PC-3 (cell line): ENCODE results near the gene RASAL2. TPM values are rescaled to one million over a fixed set of nuclear protein-coding genes. Genes with fewer than 3 reads are reported as not detected.

Source experiments
- ATAC-seq: fragments of 200-7000 bp; cut with Tn5 transposase; 2 replicates; pipeline ENCODE4 v1.9.1; 2020; ENCODE audit warnings: mild to moderate bottlenecking, moderate library complexity
- BruUV-seq: library from RNA; stranded (reverse); fragments of 400-500 nt; replicated peaks from 2 replicates; lab custom pipeline; 2021; lab: Mats Ljungman, UMichigan
- CTCF ChIA-PET: fragments of 300-600 bp; sonication (Branson Sonifier 250); formaldehyde crosslinking; loops from one replicate; lab custom pipeline; 2022; ENCODE audit warnings: antibody characterized with exemption; lab: Charles Lee
- POLR2A ChIA-PET: fragments of 300-600 bp; sonication (Branson Sonifier 250); formaldehyde crosslinking; loops from one replicate; lab custom pipeline; 2022; ENCODE audit warnings: antibody characterized with exemption; ENCODE audit not compliant: unreplicated experiment; lab: Charles Lee
- DNase-seq: peaks from one replicate; pipeline ENCODE4 v3.0.0-alpha.2; 2015
- H2AFZ ChIP-seq: fragments of 300-600 bp; sonication (generic); 2 replicates; pipeline ENCODE4 v1.6.0; 2016; ENCODE audit warnings: antibody characterized with exemption, low read length
- H3F3A ChIP-seq: fragments of 300-600 bp; sonication (generic); one replicate; pipeline ENCODE4 v1.6.0; 2017; ENCODE audit warnings: antibody characterized with exemption, low read length, control low read depth, mild to moderate bottlenecking; ENCODE audit not compliant: unreplicated experiment
- H3K27ac ChIP-seq: fragments of 300-600 bp; sonication (generic); 2 replicates; pipeline ENCODE4 v1.5.1; 2016; ENCODE audit warnings: mild to moderate bottlenecking, low read length
- H3K27me3 ChIP-seq: fragments of 300-600 bp; sonication (generic); 2 replicates; pipeline ENCODE4 v1.6.1; 2016; ENCODE audit warnings: low read length, mixed read lengths
- H3K36me3 ChIP-seq: fragments of 300-600 bp; sonication (generic); 2 replicates; pipeline ENCODE4 v1.6.1; 2016; ENCODE audit warnings: low read depth, mixed run types, low read length, mixed read lengths
- H3K4me1 ChIP-seq: fragments of 300-600 bp; sonication (generic); 2 replicates; pipeline ENCODE4 v1.5.1; 2016; ENCODE audit warnings: low read length; ENCODE audit not compliant: insufficient read depth
- H3K4me2 ChIP-seq: fragments of 300-600 bp; sonication (generic); 2 replicates; pipeline ENCODE4 v1.6.0; 2016; ENCODE audit warnings: low read length
- H3K4me3 ChIP-seq: fragments of 300-600 bp; sonication (generic); 2 replicates; pipeline ENCODE4 v1.5.1; 2016; ENCODE audit warnings: mild to moderate bottlenecking, low read length, mixed read lengths
- H3K79me2 ChIP-seq: fragments of 300-600 bp; sonication (generic); 2 replicates; pipeline ENCODE4 v1.6.1; 2017; ENCODE audit warnings: low read length, mixed read lengths
- H3K9ac ChIP-seq: fragments of 300-600 bp; sonication (generic); 2 replicates; pipeline ENCODE4 v1.6.0; 2016; ENCODE audit warnings: mild to moderate bottlenecking, low read length
- H3K9me2 ChIP-seq: fragments of 300-600 bp; sonication (generic); replicated peaks from 2 replicates; pipeline ENCODE4 v1.6.1; 2016; ENCODE audit warnings: mixed run types, low read length, mixed read lengths
- H3K9me3 ChIP-seq: fragments of 300-600 bp; sonication (generic); 2 replicates; pipeline ENCODE4 v1.6.1; 2016; ENCODE audit warnings: low read length, mixed read lengths
- H4K20me1 ChIP-seq: fragments of 300-600 bp; sonication (generic); 2 replicates; pipeline ENCODE4 v1.6.1; 2016; ENCODE audit warnings: low read length, mixed read lengths
- EZH2 ChIP-seq: fragments of 300-600 bp; sonication (generic); IDR thresholded peaks from one replicate; pipeline ENCODE4 v1.6.1; 2017; ENCODE audit warnings: antibody characterized with exemption, mild to moderate bottlenecking, low read length; ENCODE audit not compliant: unreplicated experiment
- EZH2phosphoT487 ChIP-seq: fragments of 300-600 bp; sonication (generic); IDR thresholded peaks from 2 replicates; pipeline ENCODE4 v1.6.1; 2018; ENCODE audit warnings: mild to moderate bottlenecking, antibody characterized with exemption, low read length, borderline replicate concordance
- intact Hi-C: fragments of 100-400 bp; cut with micrococcal nuclease; formaldehyde crosslinking; loops from 2 replicates; pipeline ENCODE4 v1.9.0; 2023
- total RNA-seq: library from RNA; depleted of rRNA; stranded (reverse); fragments of >200 nt; gene quantifications from 2 replicates; pipeline ENCODE4 v1.2.3, GENCODE V29; 2014
- TF ChIP-seq, protein P1 (sequence below): fragments of 300-600 bp; sonication (generic); conservative IDR thresholded peaks from 2 replicates; pipeline ENCODE4 v1.5.1; 2017; ENCODE audit warnings: antibody characterized with exemption, low read depth, mild to moderate bottlenecking, low read length

The RASAL2 gene
- total RNA-seq, 1 experiment from 2014 or later, result 7.9 TPM

- no peaks in the 10 kb centered on the region for H3K4me1 ChIP-seq
- intact Hi-C loops, result no loop called here
- POLR2A ChIA-PET, result no interaction called here
- no peaks in the 10 kb centered on the region for H3F3A ChIP-seq
- no peak for TF ChIP-seq EZH2phosphoT487
- TF ChIP-seq, protein P1, sequence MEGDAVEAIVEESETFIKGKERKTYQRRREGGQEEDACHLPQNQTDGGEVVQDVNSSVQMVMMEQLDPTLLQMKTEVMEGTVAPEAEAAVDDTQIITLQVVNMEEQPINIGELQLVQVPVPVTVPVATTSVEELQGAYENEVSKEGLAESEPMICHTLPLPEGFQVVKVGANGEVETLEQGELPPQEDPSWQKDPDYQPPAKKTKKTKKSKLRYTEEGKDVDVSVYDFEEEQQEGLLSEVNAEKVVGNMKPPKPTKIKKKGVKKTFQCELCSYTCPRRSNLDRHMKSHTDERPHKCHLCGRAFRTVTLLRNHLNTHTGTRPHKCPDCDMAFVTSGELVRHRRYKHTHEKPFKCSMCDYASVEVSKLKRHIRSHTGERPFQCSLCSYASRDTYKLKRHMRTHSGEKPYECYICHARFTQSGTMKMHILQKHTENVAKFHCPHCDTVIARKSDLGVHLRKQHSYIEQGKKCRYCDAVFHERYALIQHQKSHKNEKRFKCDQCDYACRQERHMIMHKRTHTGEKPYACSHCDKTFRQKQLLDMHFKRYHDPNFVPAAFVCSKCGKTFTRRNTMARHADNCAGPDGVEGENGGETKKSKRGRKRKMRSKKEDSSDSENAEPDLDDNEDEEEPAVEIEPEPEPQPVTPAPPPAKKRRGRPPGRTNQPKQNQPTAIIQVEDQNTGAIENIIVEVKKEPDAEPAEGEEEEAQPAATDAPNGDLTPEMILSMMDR, result no peak
- TF ChIP-seq EZH2, result no peak
- no peaks in the 10 kb centered on the region for H3K27me3 ChIP-seq
- H3K36me3 ChIP-seq, result no peaks in the 10 kb centered on the region
- CTCF ChIA-PET, result no interaction called here
- no peaks in the 10 kb centered on the region for H3K9me2 ChIP-seq
- no TSS peak for BruUV-seq
- H2AFZ ChIP-seq, result no peak overlapping the region
- H3K27ac ChIP-seq, result no peak overlapping the region
- DNase-seq (no peak), ATAC-seq (no peak)
- no peaks in the 10 kb centered on the region for H4K20me1 ChIP-seq
- H3K4me2 ChIP-seq, result no peak overlapping the region
- H3K9ac ChIP-seq, result no peak overlapping the region
- no peak overlapping the region for H3K4me3 ChIP-seq
- no peaks in the 10 kb centered on the region for H3K9me3 ChIP-seq
- no peaks in the 10 kb centered on the region for H3K79me2 ChIP-seq
These were observed 197.3 kb downstream of the RASAL2 start for GRCh38 chr1:178291166-178291565.

- no peaks in the 10 kb centered on the region for H3K9me2 ChIP-seq
These were observed 200.8 kb downstream of the RASAL2 start for GRCh38 chr1:178294654-178295053.

DNA sequence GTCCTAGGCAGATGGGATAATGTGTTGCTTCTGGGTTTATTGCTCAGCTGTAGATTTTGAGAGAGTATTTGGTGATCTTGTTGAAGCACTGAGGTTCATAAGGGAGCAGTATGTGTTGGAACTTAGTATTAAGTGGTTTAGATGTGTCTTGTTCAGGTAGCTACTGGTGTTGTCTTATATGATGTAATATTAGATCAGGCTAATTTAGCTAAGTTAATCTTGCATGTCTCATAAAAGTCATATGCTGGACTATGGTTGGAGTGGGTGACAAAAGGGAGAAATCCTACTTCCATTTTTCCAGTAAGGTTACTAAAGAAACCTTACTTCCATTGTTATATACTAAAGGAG lies 206.4 kb downstream of the RASAL2 start:
- CTCF ChIA-PET, result interaction anchor here (0.9 to 1.1 kb wide), 4 partner anchors 33 to 702 kb away, joined by 3 to 4 read pairs (median 4); no protein-coding TSS in a partner anchor
- intact Hi-C loops, result loop anchor here (5.0 kb wide), 1 partner anchor 42 kb away; no protein-coding TSS in a partner anchor
- Histone ChIP-seq H3K79me2 (no peaks in the 10 kb centered on the region), H3K27me3 (no peaks in the 10 kb centered on the region), H3F3A (no peaks in the 10 kb centered on the region), H3K4me3 (no peak overlapping the region), H3K4me1 (peaks cover 14% of the 10 kb centered on the region), H3K9ac (no peak overlapping the region), H3K36me3 (no peaks in the 10 kb centered on the region), H2AFZ (no peak overlapping the region), H3K4me2 (peak overlapping the region; percentile 7; the same call in 1 of the 2 replicates), H3K27ac (no peak overlapping the region), H3K9me3 (no peaks in the 10 kb centered on the region), H3K9me2 (no peaks in the 10 kb centered on the region), H4K20me1 (no peaks in the 10 kb centered on the region)
- TF ChIP-seq EZH2phosphoT487, result no peak
- no peak for DNase-seq
- no peak; the same call in 1 of the 2 replicates for ATAC-seq
- POLR2A ChIA-PET, result no interaction called here
- no TSS peak for BruUV-seq

More at GRCh38 chr1:178294654-178295053, 200.8 kb downstream of the RASAL2 start:
- Histone ChIP-seq H2AFZ (no peak overlapping the region), H3F3A (no peaks in the 10 kb centered on the region), H3K36me3 (no peaks in the 10 kb centered on the region), H3K4me3 (no peak overlapping the region), H4K20me1 (no peaks in the 10 kb centered on the region), H3K4me1 (peaks cover 7% of the 10 kb centered on the region; the same call in 1 of the 2 replicates), H3K27ac (no peak overlapping the region), H3K27me3 (no peaks in the 10 kb centered on the region), H3K79me2 (no peaks in the 10 kb centered on the region), H3K9me3 (no peaks in the 10 kb centered on the region), H3K9ac (no peak overlapping the region), H3K4me2 (no peak overlapping the region)
- ATAC-seq (no peak), DNase-seq (no peak)
- CTCF ChIA-PET, result no interaction called here
- POLR2A ChIA-PET, result no interaction called here
- no TSS peak for BruUV-seq
- intact Hi-C loops, result no loop called here
- TF ChIP-seq EZH2 (no peak), EZH2phosphoT487 (no peak)
- TF ChIP-seq, protein P1, result no peak
